Heart left ventricle (tissue), 16 donors: ENCODE measurements around the gene NLGN4Y. TPM values are rescaled to one million over a fixed set of nuclear protein-coding genes. Genes with fewer than 3 reads are reported as not detected.

ENCODE experiments used
- ATAC-seq, 4 donors: fragments of 200-7000 bp; cut with Tn5 transposase; one replicate each; pipeline ENCODE4 v1.9.1; 2020 to 2022; ENCODE audit warnings: moderate library complexity in 4 of 4, mild to moderate bottlenecking in 3 of 4, moderate number of reproducible peaks in 1 of 4
- DNase-seq, 5 donors: peaks; one replicate each; pipeline ENCODE4 v3.0.0-alpha.2; 2020
- H3K27ac ChIP-seq, 12 donors: fragments of 200-600 bp; sonication (generic) in 4 of 12; one replicate each; pipeline versions ENCODE4 v1.5.0 to v1.8.0; 2016 to 2022; ENCODE audit warnings: mild to moderate bottlenecking in 2 of 12
- H3K27me3 ChIP-seq, 9 donors: fragments of 200-600 bp; sonication (generic) in 2 of 9; one replicate each; pipeline versions ENCODE4 v1.5.1 to v1.8.0; 2016 to 2022; ENCODE audit warnings: mild to moderate bottlenecking in 3 of 9
- H3K36me3 ChIP-seq, 9 donors: fragments of 200-600 bp; sonication (generic) in 2 of 9; one replicate each; pipeline versions ENCODE4 v1.5.0 to v1.8.0; 2018 to 2022; ENCODE audit warnings: mild to moderate bottlenecking in 2 of 9
- H3K4me1 ChIP-seq, 12 donors: fragments of 200-600 bp; sonication (generic) in 4 of 12; one replicate each; pipeline versions ENCODE4 v1.5.0 to v1.8.0; 2016 to 2022; ENCODE audit warnings: mild to moderate bottlenecking in 3 of 12
- H3K4me3 ChIP-seq, 12 donors: fragments of 200-600 bp; sonication (generic) in 4 of 12; one replicate each; pipeline versions ENCODE4 v1.5.0 to v1.8.0; 2017 to 2022; ENCODE audit warnings: mild to moderate bottlenecking in 9 of 12, moderate library complexity in 4 of 12
- H3K9me3 ChIP-seq, 12 donors: fragments of 200-600 bp; sonication (generic) in 4 of 12; one replicate each; pipeline versions ENCODE4 v1.5.0 to v1.8.0; 2016 to 2022; ENCODE audit warnings: mild to moderate bottlenecking in 1 of 12
- POLR2A ChIP-seq, 2 donors: fragments of 450-650 bp; IDR thresholded peaks; one replicate each; pipeline ENCODE4 v1.6.1; 2017; ENCODE audit warnings: antibody characterized with exemption in 2 of 2, mild to moderate bottlenecking in 2 of 2, moderate library complexity in 2 of 2
- WGBS, 4 donors: extraction: QIAGEN DNeasy Blood & Tissue Kit in 2 of 4; methylation state at CpG; one replicate each; pipeline versions ENCODE4 v1.1.5 to v1.1.7; 2013 to 2018; 5-methylcytosine and 5-hydroxymethylcytosine counted together
- intact Hi-C, 10 donors: fragments of 100-400 bp; cut with DNase I; formaldehyde crosslinking; loops; one replicate each; pipeline versions ENCODE4 v1.11.1 to v1.14.2; 2022
- polyA plus RNA-seq, 2 donors: library from polyadenylated mRNA; stranded (reverse); fragments of 200-250 nt; gene quantifications; one replicate each; pipeline ENCODE4 v1.2.3, GENCODE V29; 2013
- total RNA-seq, 9 donors: library from RNA; depleted of rRNA in 2 of 9; stranded (reverse); fragments of >200 nt in 2 of 9; fragmentation: NEBNext Ultra II Directional in 3 of 9; extraction: Animal tissue kit (Norgen Biotek cat#: 25700) in 3 of 9; gene quantifications; one replicate each; pipeline versions ENCODE4 v1.1.0 to v1.2.4, GENCODE V29; 2016 to 2023
- TF ChIP-seq, protein P1 (sequence below), 12 donors: fragments of 200-600 bp; sonication (generic) in 4 of 12; IDR thresholded peaks; one replicate each; pipeline versions ENCODE4 v1.5.0 to v1.8.0; 2018 to 2022; ENCODE audit warnings: antibody characterized with exemption in 12 of 12, mild to moderate bottlenecking in 5 of 12
- donor health status: ischemic (EF 13 %, LVEDD 7.1; RV severe dilation, severe dysfunction).
- donor health status: healthy with polysubstance abuse.
- donor health status: DM: no; HTN: yes; CAD: no.
- donor health status: DM: no; HTN: no; CAD: no.
- donor health status: ischemic (EF 25% LVEDD 6.9; RV normal size, moderate dysfunction).
- donor health status: ischemic (EF 25% LVEDD 5.7; RV mildly dilated, moderate dysfunction).
- donor health status: healthy.
- donor health status: DM: yes; HTN: yes; CAD: no.
- donor health status: ischemic (EF 35%, LVEDD 5.7; RV mildly dilated, moderate dysfunction).
- donor health status: nonischemic (EF 11% LVEDD 7.7; RV severe dilation, severe dysfunction).
- donor health status: DM: yes; HTN: yes; CAD: no.
- donor health status: PGD.
- donor health status: ischemic (EF 29% LVEDD 5.4; RV normal size, mild dysfunction).
- donor health status: nonischemic (EF 23%, LVEDD 6.1; RV moderate dilation, normal function).

The NLGN4Y gene
- total and polyA plus RNA-seq, 11 donors, result 0.05 to 3.4 (median 1.1) TPM; not detected in 4

DNA sequence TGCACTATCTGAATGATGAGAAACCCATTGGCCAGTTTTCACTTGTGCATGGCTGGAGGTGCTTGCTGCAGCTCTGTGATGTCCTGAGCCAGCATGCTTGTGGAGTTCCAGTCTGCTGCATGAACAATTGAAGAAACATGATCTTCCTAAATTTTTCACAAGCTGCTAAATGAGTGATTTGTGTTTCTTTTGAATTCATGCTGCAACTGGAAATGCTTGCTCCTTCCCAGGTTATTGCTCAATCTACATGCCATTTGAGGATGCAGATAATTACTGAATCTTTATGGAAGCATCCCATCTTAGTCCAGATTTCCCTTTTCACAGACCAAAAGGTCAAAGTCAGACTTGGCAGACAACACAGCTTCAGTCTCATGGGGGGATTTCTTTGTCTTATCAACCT is 170.2 kb downstream of the NLGN4Y start:
- Histone ChIP-seq H3K4me1 (no peaks in the 10 kb centered on the region), H3K9me3 (no peaks in the 10 kb centered on the region), H3K27ac (no peak overlapping the region), H3K27me3 (no peaks in the 10 kb centered on the region), H3K36me3 (no peaks in the 10 kb centered on the region), H3K4me3 (no peak overlapping the region)
- DNase-seq (no peak), ATAC-seq (no peak)
- intact Hi-C loops, result loop anchor here in 2 of 10 donors (10.0 kb wide), 3 partner anchors 60 to 80 kb away; no protein-coding TSS in a partner anchor
- TF ChIP-seq, protein P1, sequence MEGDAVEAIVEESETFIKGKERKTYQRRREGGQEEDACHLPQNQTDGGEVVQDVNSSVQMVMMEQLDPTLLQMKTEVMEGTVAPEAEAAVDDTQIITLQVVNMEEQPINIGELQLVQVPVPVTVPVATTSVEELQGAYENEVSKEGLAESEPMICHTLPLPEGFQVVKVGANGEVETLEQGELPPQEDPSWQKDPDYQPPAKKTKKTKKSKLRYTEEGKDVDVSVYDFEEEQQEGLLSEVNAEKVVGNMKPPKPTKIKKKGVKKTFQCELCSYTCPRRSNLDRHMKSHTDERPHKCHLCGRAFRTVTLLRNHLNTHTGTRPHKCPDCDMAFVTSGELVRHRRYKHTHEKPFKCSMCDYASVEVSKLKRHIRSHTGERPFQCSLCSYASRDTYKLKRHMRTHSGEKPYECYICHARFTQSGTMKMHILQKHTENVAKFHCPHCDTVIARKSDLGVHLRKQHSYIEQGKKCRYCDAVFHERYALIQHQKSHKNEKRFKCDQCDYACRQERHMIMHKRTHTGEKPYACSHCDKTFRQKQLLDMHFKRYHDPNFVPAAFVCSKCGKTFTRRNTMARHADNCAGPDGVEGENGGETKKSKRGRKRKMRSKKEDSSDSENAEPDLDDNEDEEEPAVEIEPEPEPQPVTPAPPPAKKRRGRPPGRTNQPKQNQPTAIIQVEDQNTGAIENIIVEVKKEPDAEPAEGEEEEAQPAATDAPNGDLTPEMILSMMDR (IDR thresholded peaks at IDR 0.05), result no peak
- TF ChIP-seq POLR2A (IDR thresholded peaks at IDR 0.05), result no peak

DNA sequence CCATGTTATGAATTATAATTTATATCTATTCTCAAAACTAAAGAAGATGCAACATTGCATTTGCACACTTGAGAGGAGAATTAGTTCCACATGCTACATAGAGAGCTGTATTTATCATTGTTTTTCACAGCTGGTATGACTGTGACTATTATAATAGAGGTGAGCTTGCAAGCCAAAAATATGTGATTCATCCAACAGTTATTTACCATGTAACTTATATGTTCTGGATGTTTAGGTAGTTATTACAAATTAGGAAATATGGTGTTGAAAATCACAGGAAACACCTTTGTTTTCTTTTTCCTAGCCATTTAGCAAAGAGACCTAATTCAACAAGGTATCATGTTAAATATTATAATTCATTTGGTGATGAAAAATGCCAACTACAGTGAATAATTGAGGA is 183.8 kb downstream of the NLGN4Y start:
- H3K9me3 ChIP-seq, result peaks cover 0 to 3% (median 0%) of the 10 kb centered on the region in 12 donors
- TF ChIP-seq, protein P1 (IDR thresholded peaks at IDR 0.05), result no peak
- no peak for TF ChIP-seq POLR2A (IDR thresholded peaks at IDR 0.05)
- no peaks in the 10 kb centered on the region for H3K27me3 ChIP-seq
- DNase-seq (no peak), ATAC-seq (no peak)
- no peaks in the 10 kb centered on the region for H3K36me3 ChIP-seq
- H3K27ac ChIP-seq, result no peak overlapping the region
- no peak overlapping the region for H3K4me3 ChIP-seq
- intact Hi-C loops, result no loop called here
- H3K4me1 ChIP-seq, result no peaks in the 10 kb centered on the region

DNA sequence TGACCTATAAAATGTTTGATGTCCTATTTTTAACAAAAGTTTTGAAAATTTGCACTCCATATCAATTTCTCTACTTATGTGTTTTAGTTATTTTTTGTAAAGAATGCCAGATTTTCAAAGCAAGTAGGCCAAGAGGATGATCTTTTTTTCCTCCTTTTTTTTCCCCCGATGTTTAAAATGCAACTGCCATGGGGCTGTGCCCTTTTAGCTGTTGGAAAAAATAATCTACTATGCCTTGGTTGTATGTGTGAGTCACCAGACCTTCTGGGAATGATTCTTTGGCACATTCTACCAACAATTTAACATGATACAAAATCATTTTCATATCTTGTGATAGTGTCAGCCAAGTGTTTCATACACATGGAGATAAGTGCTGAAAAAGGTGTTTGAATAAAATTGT is 217.3 kb downstream of the NLGN4Y start:
- H3K36me3 ChIP-seq, result no peaks in the 10 kb centered on the region
- ATAC-seq, result no peak
- no peak overlapping the region for H3K4me3 ChIP-seq
- no peaks in the 10 kb centered on the region for H3K4me1 ChIP-seq
- 85 to 88% methylated on average over 1 of the region's 1 CpG; no CpG with 5 or more reads in 2 of the 4 donors for WGBS, 4 donors
- H3K27ac ChIP-seq, result no peak overlapping the region
- no peak for DNase-seq
- no peaks in the 10 kb centered on the region for H3K9me3 ChIP-seq
- no peak for TF ChIP-seq POLR2A (IDR thresholded peaks at IDR 0.05)
- TF ChIP-seq, protein P1 (IDR thresholded peaks at IDR 0.05), result no peak
- intact Hi-C loops, result no loop called here
- H3K27me3 ChIP-seq, result no peaks in the 10 kb centered on the region

DNA sequence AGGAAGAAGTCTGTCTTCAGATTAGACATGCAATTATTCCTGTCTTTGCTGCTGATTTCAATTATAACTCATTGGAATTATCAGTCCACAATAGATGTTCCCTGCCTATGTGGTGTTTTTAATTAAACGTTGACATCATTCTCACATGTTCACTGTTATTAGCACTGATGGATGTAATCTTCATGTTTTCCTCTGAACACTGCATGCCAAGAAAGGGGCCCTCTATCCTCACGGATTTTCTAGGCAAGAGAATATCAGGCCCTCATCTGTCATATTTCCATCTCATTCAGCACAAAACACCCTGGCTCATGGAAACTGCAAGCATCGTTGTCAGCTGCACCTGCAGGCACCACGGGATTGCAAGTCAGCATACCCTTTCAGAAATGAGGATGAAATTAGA is 224.0 kb downstream of the NLGN4Y start:
- no peak for DNase-seq
- intact Hi-C loops, result no loop called here
- Histone ChIP-seq H3K9me3 (no peaks in the 10 kb centered on the region), H3K27ac (no peak overlapping the region), H3K36me3 (no peaks in the 10 kb centered on the region), H3K4me1 (no peaks in the 10 kb centered on the region), H3K4me3 (no peak overlapping the region), H3K27me3 (no peaks in the 10 kb centered on the region)
- ATAC-seq, result no peak
- TF ChIP-seq POLR2A (IDR thresholded peaks at IDR 0.05), result no peak
- TF ChIP-seq, protein P1 (IDR thresholded peaks at IDR 0.05), result no peak
- WGBS, 4 donors, result 66 to 73% methylated on average over 4 of the region's 4 CpGs; no CpG with 5 or more reads in 2 of the 4 donors
